ENCODE results near the gene PCP4. TPM values are rescaled to one million over a fixed set of nuclear protein-coding genes. Genes with fewer than 3 reads are reported as not detected.

The PCP4 gene
- total RNA-seq, 1 donor from 2014 or later: 5.4 TPM

DNA sequence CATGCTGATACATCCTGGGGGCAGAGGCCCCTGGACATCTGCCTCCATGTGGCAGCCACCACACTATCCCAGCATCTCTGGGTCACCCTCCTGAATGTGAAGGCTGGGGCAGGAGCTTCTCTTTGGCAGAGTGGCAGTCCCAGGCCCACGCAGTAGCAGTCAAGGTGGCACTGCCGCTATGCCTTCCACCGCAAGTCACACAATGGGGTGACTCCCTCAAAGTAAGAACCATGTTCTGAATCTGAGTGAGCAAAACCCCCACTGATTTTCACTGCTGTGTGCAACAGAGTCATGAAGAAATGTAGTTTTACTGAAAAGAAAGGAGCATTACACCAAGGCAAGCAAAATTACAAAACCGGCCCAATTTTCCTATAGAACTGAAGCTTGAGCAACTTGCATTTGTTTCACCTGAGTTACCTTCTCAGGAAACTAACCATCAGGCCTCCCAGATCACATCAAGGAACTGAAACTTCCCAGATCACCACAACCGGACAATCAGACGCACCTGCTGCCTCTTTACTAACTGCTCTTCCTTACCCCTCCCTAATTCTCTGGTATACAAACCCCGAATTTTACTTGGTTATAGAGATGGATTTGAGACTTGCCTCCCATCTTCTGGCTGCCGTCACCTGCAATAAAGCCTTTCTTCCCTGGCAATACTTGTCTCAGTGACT lies 102.6 kb downstream of the PCP4 start:
- no peak for TF ChIP-seq CTCF (IDR thresholded peaks at IDR 0.05; ENCODE audit: borderline replicate concordance)

GRCh38 chr21:39971956-39972355 lies 104.7 kb downstream of the PCP4 start:
- intact Hi-C loops (cut with micrococcal nuclease): no loop called here
- peaks cover 20% of the 10 kb centered on the region for H3K27me3 ChIP-seq (ENCODE audit: low read depth)
- no peaks in the 10 kb centered on the region for H3K36me3 ChIP-seq
- no peak overlapping the region for H3K27ac ChIP-seq (replicated peaks)
- DNase-seq: no peak
- no peak for TF ChIP-seq CTCF (IDR thresholded peaks at IDR 0.05; ENCODE audit: borderline replicate concordance)
- no peak overlapping the region for H3K4me3 ChIP-seq
- peaks cover 8% of the 10 kb centered on the region for H3K9me3 ChIP-seq (replicated peaks)
- no peaks in the 10 kb centered on the region for H3K4me1 ChIP-seq

More for the DNA sequence above, 102.6 kb downstream of the PCP4 start:
- H3K4me1 ChIP-seq: no peaks in the 10 kb centered on the region
- intact Hi-C loops (cut with micrococcal nuclease): no loop called here
- no peak overlapping the region for H3K27ac ChIP-seq (replicated peaks)
- H3K4me3 ChIP-seq: no peak overlapping the region
- H3K9me3 ChIP-seq (replicated peaks): peaks cover 8% of the 10 kb centered on the region
- no peak for DNase-seq
- H3K36me3 ChIP-seq: no peaks in the 10 kb centered on the region
- no peaks in the 10 kb centered on the region for H3K27me3 ChIP-seq (ENCODE audit: low read depth)

GRCh38 chr21:39972471-39972870 lies 105.2 kb downstream of the PCP4 start:
- Histone ChIP-seq H3K4me1 (no peaks in the 10 kb centered on the region), H3K27me3 (ENCODE audit: low read depth) (peaks cover 25% of the 10 kb centered on the region), H3K9me3 (replicated peaks) (peaks cover 8% of the 10 kb centered on the region), H3K36me3 (no peaks in the 10 kb centered on the region), H3K27ac (replicated peaks) (no peak overlapping the region), H3K4me3 (no peak overlapping the region)
- no peak for DNase-seq
- intact Hi-C loops (cut with micrococcal nuclease): no loop called here
- no peak for TF ChIP-seq CTCF (IDR thresholded peaks at IDR 0.05; ENCODE audit: borderline replicate concordance)

- no peak for TF ChIP-seq CTCF (IDR thresholded peaks at IDR 0.05; ENCODE audit: borderline replicate concordance)
- peaks cover 5% of the 10 kb centered on the region for H3K9me3 ChIP-seq (replicated peaks)
- no peak overlapping the region for H3K4me3 ChIP-seq
- H3K4me1 ChIP-seq: no peaks in the 10 kb centered on the region
- intact Hi-C loops (cut with micrococcal nuclease): no loop called here
- no peak overlapping the region for H3K27ac ChIP-seq (replicated peaks)
- H3K36me3 ChIP-seq: no peaks in the 10 kb centered on the region
- peaks cover 32% of the 10 kb centered on the region for H3K27me3 ChIP-seq (ENCODE audit: low read depth)
- DNase-seq: no peak
These were observed 105.9 kb downstream of the PCP4 start for GRCh38 chr21:39972976-39973770.

DNA sequence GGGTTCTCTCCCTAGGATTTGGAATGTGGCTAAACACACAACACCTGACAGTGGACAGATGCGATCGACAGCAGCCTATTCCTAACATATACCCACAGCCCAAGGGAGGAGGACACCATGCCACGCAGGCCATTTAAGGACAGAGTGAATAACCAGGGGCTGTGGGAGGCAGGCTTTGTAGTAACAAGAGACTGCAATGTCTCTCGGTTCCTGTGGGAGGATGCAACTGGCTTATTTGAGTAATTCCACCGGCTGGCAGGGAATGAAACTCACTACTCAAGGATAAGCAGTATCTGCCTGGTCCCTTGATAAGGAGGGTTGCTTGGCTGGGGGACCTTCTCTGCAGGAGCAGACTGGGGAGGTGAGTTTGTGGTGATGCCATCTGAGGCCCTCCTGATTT lies 109.6 kb downstream of the PCP4 start:
- H3K27me3 ChIP-seq (ENCODE audit: low read depth): peaks cover 46% of the 10 kb centered on the region
- H3K36me3 ChIP-seq: no peaks in the 10 kb centered on the region
- intact Hi-C loops (cut with micrococcal nuclease): no loop called here
- TF ChIP-seq CTCF (IDR thresholded peaks at IDR 0.05; ENCODE audit: borderline replicate concordance): no peak
- no peak overlapping the region for H3K4me3 ChIP-seq
- no peak for DNase-seq
- no peaks in the 10 kb centered on the region for H3K9me3 ChIP-seq (replicated peaks)
- no peak overlapping the region for H3K27ac ChIP-seq (replicated peaks)
- no peaks in the 10 kb centered on the region for H3K4me1 ChIP-seq

Other genes with a start within 250 kb of the PCP4 start
- gene IGSF5, start 122.3 kb upstream of the PCP4 start, total RNA-seq: 4.9 TPM